Muscle of arm (tissue), 12 donors: Measurements from ENCODE around the gene CGGBP1. TPM values are rescaled to one million over a fixed set of nuclear protein-coding genes. Genes with fewer than 3 reads are reported as not detected.
"Not testable (repeated sequence)": the region's sequence is repeated elsewhere in the genome, so short reads cannot be mapped to it uniquely, and the experiment has no call there.

Experiments
- DNase-seq: peaks from one replicate; pipeline ENCODE4 v3.0.0-alpha.2; 2013
- polyA plus RNA-seq, 12 donors: library from polyadenylated mRNA; unstranded; fragments of 120-200 nt; gene quantifications; one replicate each; pipeline ENCODE4 v1.2.1, GENCODE V29; 2013; ENCODE audit not compliant: insufficient read length in 12 of 12

Gene CGGBP1
- polyA plus RNA-seq, 12 donors = 68.4 to 115 (median 91.2) TPM; not detected in 1

DNA sequence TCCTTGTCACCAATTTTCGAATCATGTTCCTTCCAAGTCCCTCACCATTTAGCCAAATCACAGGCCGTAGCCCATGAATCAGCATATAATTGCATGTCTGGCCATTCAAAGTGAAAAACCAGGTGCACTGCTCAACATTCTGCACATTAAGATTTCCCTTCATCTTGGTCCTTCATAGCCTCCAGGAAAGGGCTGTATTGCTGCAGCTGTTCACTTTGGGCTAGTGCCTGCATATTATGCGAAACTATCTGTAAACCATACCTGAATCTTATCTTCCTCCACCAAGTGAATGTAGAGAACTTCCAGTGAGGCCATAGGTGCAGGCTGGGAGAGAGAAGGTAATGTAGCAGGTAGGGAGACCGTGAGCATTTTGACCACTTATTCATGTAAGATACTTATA lies 18.3 kb downstream of the CGGBP1 start:
- no peak for DNase-seq

DNA sequence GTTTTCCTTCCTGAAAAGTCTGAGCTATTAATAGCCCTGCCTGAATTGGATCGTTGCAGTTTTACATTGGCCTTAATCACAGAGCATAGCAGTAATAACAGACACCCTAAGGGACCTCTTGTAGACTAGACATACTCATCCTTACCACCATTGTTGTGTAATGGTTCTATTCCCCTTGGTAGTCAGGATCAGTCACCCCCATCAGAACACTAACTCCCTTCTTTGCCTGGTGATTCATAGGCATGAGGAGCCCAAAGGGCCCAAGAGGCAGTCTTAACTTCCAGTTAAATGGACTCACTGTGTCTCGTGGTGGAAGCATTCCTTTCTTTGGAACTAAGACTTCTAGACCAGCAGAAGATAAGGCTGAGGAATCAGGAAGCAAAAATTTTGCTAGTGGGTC lies 20.2 kb downstream of the CGGBP1 start:
- DNase-seq = no peak

DNA sequence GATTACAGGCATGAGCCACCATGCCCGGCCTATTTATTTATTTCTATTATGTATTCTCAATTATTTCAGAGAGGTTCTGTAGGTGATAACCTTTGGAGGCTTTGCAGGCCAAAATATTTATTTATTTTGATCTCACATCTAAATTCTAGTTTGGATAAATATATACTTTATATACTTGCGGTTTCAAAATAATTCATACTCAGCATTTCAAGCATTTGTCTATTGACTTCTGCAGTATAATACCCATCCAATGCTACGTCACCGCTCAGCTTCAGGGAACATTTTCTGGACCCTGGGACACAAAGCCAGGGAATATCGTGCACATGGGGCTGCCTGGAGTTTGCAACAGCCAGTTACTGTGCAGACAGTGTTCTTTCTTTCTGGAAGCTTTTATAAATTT lies 22.6 kb downstream of the CGGBP1 start:
- DNase-seq = no peak

DNA sequence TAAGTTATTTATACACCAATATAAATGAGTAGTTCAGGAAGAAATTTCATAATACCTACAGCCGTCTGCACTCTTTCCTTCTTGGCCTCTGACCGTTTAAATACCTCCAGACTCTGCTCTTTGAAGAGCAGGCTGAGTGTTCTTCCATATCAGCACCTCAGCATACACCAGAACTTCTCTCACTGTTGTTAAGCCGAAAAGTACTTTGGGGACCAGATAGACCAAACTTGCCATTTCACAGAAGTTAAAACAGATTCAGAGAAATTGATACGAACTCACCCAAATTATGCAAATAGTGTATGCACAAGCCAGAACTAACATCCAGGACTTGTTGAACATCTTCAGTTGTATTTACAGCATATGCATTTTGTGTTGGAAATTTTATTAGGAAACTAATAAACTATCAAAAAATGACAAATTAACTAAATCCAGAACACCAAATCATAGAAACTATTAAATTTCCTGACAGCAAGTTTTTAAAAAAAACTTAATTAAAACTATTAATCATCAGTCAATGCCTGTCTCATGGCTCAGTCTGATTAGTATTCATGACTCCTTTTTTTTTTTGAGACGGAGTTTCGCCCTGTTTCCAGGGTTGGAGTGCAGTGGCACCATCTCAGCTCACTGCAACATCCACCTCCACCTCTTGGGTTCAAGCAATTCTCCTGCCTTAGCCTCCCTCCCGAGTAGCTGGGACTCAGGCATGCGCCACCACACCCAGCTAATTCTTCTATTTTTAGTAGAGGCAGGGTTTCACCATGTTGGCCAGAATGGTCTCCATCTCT lies 24.1 kb downstream of the CGGBP1 start:
- DNase-seq = no peak

DNA sequence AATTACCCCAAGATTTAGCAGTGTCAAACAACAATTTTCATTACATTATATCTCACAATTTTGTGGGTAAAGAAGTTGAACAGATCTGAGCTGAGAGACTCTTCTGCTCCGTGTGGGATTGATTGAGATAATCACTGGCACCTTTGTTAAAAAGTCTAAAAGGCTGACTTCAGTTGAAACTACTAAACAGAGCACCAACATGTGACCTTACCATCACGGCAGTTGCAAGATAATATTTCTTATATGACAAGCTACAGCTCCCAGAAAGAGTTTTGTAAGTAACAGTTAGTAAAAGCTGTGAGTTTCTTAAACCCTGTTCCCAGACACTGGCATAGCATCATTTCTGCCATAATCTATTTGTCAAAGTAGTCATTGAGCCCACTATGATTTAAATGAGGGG lies 25.0 kb downstream of the CGGBP1 start:
- DNase-seq = no peak

DNA sequence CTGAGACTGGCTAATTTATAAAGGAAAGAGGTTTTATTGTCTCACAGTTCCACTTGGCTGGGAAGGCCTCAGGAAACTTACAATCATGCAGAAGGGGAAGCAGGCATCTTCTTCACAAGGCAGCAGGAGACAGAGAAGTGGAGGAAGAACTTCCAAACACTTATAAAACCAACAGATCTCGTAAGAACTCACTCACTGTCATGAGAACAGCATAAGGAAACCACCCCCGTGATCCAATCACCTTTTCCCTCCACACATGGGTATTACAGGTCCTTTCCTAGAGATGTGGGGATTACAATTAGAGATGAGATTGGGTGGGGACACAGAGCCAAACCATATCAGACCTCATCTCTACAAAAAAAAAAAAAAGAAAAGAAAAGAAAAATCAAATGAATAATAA lies 25.7 kb downstream of the CGGBP1 start:
- no peak for DNase-seq

DNA sequence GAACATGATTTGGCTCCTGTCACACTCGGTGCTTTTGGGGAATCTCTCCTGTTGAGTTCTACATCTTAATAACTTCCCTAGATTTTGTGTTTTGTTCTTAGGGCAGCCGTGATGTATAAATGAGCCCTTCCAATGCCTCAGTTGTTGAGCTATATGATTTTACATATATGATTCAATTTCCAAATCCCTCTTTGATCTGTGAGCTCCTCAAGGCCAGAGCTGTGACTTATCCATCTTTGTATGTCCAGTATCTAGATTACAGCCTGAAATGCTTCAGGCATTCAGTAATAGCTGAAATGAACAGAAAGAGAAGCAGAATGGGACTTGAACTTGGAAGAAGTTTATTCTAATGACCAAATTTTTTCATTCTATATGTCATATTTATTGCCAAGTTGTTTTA lies 26.6 kb downstream of the CGGBP1 start:
- DNase-seq = no peak

DNA sequence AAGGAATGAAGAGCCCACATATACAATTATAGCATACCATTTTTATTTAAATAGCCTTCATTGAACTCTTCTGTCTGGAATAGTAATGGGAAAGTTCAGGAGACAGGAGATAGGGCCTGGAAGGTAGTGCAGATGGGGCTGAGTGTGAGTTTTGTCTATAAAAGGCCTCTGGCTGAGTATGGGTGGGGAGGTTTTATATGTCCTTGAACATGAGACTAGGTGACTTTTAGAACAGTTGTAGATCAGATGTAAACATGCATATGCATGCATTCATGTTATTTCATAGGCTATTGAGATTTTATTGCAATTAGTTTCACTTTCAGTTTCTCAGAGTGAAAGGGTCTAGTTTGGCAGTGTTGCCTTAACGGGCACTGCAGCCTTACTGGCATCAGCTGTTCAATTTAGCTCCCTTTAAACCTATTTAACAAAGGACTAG lies 27.1 kb downstream of the CGGBP1 start:
- DNase-seq = peak; percentile 16

DNA sequence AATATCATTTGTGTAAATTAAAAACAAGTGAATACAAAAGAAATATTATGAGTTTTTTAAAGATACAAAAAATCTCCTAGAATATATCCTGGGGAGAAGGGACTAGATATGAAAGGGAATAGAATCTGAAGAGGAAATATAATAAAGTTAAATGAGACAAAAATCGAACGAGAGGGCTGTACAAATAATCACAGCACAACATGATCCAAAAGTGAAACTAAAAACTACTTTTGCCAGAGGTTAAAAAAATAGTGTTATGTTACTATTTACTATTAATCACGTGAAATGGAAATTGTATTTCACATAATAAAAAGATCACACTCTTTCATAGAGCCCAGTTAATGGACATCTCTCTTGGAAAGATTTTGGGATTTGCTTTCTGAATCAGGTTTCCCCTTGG lies 28.6 kb downstream of the CGGBP1 start:
- DNase-seq = no peak

DNA sequence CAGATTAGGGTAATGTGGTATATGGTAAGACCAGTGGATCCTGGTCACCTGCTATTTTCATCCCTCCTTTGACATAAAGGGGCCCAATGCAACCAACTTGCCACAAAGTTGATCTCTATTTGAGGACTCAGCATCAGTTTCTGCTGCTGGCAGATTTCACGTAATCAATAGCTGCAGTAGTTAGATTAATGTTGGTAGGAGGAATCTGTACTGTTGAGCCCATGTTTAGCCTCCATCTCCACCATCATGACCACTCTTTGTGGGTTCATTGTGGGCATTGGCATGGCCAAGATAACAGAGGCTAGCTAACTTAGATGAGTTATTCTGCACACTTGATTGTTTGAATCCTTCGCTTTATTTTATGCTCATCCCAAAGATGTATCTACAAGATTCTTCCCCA lies 29.9 kb downstream of the CGGBP1 start:
- DNase-seq = no peak

DNA sequence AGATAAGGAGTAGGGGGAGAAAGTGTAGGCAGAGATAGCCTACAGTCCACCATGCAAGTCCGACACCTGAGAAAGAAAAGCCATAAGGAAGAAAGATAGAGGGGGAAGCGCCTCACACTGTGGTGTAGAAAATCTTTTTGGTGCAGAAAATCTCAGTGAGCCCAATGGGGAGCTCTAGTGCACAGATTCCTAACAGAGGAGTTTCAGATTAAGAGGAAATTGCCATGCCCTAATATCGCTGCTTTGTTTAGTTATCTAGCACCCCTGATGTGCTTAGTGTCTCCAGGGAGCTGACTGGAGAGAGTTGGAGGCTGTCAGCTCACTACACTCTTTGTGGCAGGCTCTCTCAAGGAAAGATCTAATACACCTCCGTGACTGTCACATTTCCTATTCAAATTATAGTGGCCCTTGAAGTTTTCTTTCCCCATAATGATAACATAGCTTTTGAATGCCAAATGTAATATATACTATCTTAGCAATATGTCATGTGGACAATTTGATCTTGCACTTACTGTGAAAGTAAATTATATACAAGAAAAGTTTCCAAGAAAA lies 33.7 kb downstream of the CGGBP1 start:
- no peak for DNase-seq

DNA sequence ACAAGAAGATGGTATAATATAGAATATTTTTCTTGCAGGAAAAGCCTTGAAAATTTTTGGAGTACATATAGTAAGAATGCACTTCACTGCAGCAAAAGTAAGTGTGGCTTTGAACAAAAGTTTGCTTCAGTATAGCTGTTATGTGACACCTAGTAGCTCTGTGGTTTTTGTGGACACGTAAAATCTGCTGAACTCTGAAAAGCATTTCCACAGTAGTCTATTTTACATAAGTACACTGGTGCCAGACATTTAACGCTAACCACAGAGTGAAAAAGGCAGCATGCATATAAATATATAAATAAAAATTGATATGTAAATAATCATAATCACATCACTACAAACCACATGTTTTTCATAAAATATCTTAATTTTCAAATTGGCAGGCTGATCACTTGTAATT lies 39.8 kb downstream of the CGGBP1 start:
- DNase-seq = no peak

DNA sequence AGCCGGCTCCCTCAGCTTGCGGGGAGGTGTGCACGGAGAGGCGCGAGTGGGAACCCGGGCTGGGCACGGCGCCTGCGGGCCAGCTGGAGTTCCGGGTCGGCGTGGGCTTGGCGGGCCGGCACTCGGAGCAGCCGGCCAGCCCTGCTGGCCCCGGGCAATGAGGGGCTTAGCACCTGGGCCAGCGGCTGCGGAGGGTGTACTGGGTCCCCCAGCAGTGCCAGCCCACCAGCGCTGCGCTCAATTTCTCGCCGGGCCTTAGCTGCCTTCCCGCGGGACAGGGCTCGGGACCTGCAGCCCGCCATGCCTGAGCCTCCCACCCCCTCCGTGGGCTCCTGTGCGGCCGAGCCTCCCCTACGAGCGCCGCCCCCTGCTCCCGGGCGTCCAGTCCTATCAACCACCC lies 43.1 kb downstream of the CGGBP1 start:
- not testable (repeated sequence) for DNase-seq

DNA sequence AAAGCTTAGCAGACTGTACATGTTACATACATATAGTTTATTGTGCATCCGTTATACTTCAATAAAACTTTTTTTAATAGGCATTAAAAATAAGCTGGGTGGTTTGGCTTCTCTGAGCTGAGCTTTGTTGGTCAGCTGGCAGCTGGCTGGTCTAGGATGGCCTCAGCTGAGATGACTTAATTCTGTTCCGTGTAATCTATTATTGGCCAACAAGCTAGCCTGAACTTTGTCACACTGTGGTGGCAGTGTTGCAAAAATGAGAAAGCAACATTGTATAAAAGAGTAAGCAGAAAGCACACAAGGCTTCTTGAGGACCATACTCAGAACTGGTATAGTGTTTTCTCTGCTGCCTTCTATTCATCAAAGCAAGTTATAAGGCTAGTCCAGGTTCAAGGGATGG lies 45.2 kb downstream of the CGGBP1 start:
- no peak for DNase-seq

DNA sequence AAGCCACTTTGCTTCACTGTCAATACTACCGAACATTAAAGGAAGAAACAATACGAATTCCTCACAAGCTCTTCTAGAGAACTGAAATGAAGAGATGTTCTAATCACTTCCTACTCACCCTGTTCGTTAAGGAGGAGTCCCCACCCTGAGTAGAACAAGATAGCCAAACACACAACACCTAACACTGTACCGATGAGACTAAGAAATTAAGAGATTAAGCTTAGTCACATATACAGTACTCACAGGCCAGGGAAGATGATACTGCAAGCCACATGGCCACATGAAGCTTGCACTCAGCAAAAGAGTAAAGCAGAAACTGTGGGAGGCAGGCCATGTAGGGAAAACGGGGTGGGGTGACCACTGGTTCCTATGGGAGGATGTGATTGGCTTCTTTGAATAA lies 48.0 kb downstream of the CGGBP1 start:
- no peak for DNase-seq

DNA sequence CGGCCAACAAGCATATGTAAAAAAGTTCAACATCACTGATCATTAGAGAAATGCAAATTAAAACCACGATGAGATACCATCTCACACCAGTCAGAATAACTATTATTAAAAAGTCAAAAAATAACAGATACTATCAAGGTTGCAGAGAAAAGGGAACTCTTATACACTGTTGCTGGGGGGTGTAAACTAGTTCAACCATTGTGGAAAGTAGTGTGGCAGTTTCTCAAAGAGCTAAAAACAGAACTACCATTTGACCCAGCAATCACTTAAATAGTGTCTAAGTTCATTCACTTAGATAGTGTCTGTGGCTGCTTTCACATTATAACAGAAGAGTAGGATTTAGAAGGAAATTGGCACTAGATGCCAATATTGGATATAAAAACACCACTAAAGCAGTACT lies 49.7 kb downstream of the CGGBP1 start:
- DNase-seq = no peak

DNA sequence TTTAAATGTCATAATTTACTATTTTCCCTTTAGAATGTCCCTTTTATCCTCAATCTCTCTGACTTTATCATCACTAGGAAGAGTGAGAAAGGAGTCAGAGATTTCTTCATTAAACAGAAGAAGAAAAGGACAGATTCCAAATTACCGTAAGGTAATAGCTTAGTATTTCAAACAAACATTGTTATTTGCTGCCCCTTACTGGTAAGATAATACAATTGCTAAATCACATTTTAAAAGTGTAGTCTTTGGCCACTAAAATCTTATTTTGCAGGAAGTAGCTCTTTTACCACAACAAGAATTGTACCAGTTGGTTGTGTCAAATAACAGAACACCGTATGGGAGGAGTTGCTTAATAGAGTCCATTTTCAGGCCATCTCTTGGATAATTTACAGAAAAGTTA lies 53.7 kb downstream of the CGGBP1 start:
- DNase-seq = peak; percentile 12

DNA sequence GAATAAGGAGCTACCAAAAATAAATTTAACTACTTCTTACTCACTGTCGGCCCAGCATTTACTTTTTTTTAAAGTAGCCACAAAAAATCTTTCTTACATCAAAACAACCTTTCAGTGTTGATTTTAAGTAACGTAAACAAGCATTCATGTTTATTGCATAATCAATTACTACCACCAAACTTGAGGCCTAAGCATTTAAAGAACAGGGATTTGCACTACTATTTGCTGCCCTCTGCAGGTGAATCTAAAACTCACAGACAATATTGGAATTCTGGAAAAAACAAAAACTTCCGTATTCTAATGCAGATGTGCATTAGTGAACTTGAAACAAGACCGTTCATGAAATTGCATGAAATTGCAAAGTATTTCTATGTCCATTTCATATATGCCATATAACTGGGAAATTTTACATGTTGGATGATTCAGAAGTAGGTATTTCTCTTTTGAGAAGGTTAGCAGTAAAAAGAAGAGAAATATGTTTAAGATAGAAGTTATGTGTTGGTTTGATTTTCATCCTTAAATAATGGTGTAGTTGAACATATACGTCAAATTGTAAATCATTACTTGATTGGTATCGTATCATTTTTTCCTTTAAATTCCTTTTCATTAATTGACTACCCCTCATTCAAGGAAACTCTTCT lies 55.6 kb downstream of the CGGBP1 start:
- peak; percentile 29 for DNase-seq

DNA sequence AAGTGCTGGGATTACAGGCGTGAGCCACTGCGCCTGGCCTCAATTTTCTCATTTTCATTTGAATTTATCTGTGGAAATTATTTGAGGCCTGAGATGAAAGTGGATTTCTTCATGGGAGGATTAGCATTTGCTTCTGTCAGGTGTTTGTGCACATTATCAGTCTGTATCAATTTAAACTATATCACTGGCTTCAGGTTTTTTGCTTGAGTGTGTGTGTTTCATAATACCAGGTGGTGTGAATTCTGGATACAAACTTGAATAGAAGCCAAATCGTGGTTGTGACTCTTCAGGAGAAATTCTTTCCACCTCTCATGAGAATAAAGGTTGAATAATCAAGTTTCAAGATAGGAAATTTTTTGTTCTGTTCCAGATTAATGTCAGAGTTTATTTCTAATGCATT lies 56.4 kb downstream of the CGGBP1 start:
- DNase-seq = no peak
